ENCODE results near the gene PRLR.

PRLR gene

GRCh38 chr5:35233601-35234000, 3.3 kb upstream of the PRLR start:
- no peak for DNase-seq (ENCODE audit: low read depth, low spot score)

DNA sequence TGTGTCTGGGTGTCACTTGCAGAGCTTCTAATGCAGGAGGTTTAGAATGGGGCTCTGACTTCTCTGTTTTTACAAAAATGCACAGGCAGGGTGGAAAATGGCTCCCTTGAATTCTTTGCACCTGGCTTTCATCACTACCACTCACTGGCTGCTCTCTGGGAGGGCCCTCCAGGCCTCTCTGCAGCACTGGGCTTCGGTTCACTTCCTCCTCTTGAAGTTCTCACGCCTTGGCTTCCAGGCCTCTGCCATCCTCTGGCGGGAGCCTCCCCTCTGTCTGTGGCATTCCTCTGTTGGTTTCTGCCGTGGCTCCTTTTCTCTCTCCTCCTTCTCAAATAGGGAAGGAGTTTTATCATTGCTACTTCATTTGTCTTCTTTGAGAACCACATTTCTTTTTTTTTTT, 2.8 kb upstream of the PRLR start:
- DNase-seq (ENCODE audit: low read depth, low spot score) = no peak

GRCh38 chr5:35232124-35232523, 1.8 kb upstream of the PRLR start:
- no peak for DNase-seq (ENCODE audit: low read depth, low spot score)

GRCh38 chr5:35229076-35230037, 930 bp downstream of the PRLR start:
- peak; percentile 24 for DNase-seq (ENCODE audit: low read depth, low spot score)

- no peak for DNase-seq (ENCODE audit: low read depth, low spot score)
Observed at GRCh38 chr5:35228310-35228709, 2.0 kb downstream of the PRLR start.

GRCh38 chr5:35227720-35228119, 2.6 kb downstream of the PRLR start:
- DNase-seq (ENCODE audit: low read depth, low spot score) = no peak

DNA sequence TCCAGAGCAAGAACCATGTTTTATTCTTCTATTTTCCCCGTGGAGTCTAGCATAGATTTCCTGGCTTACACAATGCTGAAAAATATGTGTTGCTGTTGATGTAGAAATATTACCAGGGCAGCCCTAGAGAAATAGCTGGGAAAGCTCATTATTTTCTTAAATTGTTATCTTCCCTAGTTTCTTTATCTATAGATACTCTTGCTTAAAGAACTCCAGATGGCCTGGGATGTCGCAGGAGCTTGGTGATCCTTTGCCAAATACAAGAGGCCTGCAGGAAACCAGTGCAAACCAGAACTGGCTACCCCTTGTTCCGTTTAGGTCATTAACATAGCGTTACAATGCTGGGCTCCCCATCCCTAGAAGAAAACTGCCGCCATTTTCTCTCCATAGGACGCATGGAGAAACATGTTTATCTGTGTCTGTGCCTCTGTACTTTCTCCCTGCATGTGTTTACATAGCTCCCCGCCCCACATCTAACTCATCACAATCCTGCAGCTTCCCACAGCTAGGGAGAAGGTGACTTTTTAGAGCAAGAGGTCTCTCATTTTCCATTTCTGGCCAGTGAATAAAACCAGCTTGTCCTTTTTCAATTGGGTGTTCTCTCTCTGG, 6.4 kb downstream of the PRLR start:
- DNase-seq (ENCODE audit: low read depth, low spot score) = no peak

- DNase-seq (ENCODE audit: low read depth, low spot score) = no peak
Observed at GRCh38 chr5:35220967-35221366, 9.3 kb downstream of the PRLR start.

- no peak for DNase-seq (ENCODE audit: low read depth, low spot score)
Observed at GRCh38 chr5:35218981-35219380, 11.3 kb downstream of the PRLR start.

DNA sequence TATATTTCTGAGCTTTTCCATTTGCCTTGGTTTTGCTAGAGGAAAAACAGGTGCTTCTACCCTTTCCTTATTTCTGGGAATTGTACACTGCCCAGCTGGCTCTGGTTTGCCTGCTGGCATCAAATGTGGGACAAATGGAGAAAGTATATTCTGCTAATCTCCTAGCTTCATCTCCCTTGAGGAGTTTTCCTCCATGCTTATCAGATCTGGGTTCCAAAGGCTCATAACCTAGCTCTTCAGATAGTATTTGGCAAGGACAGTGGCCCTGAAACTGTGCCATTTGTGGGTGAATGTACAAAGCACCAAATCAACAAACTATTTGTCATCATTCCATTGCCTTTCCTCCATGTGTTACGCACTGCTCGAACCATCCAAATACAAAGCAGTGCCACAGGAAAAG, 16.2 kb downstream of the PRLR start:
- no peak for DNase-seq (ENCODE audit: low read depth, low spot score)

DNA sequence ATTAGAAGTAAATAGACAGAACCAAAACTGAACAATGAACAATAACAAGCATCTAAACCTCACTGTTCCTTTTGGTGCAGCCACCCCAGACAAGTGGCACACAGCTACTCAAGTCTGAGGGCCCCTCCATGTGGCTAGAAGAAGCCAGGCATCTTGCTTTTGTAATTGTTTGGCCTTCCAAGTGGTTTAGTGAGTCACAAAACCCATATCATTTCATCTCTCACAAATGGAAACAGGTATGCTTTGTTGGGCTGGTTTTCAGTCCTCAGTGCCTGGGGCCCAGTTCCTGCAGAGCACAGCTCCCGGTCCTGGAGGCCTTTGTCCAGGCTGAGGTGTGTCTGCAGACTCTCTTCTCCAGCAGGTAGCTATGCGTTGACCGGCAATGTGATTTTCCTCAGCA, 16.7 kb downstream of the PRLR start:
- no peak for DNase-seq (ENCODE audit: low read depth, low spot score)

DNA sequence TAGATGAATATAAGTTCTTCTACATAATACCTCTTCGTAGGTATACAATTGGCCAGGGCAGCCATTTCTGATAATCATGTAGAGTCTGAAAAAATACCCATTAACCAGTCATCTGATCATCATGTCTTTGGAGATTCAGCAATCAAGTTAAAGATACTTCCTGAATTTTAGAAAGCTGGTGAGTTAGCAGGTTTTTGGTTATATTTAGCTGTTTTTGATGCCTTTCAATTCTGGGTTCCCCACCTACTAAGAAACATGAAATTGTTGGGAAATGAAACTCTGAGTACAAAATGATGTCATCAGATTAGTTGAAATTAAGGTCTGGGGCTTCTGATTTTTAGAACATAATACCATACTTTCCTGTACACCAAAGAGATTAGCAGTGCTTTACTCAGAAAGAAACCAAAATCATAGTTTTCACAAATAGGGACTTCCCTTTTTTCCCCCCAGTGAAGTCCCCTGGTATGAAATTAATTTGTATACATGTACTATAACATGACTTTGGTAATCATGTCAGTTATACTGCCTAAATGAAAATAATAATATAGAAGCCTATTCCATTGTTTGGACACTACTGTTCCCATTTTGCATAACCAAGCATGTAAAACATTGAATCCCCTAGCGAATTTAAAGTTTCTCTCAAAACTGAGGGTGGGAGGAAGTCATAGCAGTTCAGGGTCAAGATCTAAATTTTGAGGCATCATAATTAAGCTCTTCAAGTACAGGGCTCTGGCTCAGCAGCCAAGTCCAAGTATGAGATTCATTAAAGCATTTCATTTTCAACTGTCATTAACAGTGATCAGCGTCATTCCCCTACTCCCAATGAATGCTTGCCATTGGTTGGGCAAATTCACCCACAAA, 17.9 kb downstream of the PRLR start:
- DNase-seq (ENCODE audit: low read depth, low spot score) = no peak

- no peak for DNase-seq (ENCODE audit: low read depth, low spot score)
Observed at GRCh38 chr5:35209862-35210261, 20.4 kb downstream of the PRLR start.

DNA sequence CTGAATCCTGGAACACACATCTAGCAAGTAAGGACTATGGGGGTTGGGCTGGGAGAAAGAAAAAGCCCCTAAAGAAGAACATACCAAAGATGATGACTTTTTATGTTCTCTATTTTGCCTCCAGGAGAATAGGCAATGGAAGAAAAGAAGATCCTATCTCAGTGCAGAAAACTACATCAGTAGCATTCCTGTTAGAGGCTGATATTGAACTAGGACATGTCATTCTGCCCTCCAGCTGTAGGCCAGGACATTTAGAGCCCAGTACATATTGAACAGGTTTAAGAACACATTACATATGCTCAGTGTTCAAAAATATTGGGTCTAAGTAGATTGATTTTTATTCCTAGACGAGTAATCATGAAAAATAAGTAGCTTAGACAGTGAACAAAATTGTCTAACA, 24.7 kb downstream of the PRLR start:
- DNase-seq (ENCODE audit: low read depth, low spot score) = no peak

- no peak for DNase-seq (ENCODE audit: low read depth, low spot score)
Observed at GRCh38 chr5:35205186-35205585, 25.1 kb downstream of the PRLR start.

- no peak for DNase-seq (ENCODE audit: low read depth, low spot score)
Observed at GRCh38 chr5:35203403-35203802, 26.9 kb downstream of the PRLR start.

- DNase-seq (ENCODE audit: low read depth, low spot score) = peak; percentile 45
Observed at GRCh38 chr5:35202319-35203111, 27.8 kb downstream of the PRLR start.

DNA sequence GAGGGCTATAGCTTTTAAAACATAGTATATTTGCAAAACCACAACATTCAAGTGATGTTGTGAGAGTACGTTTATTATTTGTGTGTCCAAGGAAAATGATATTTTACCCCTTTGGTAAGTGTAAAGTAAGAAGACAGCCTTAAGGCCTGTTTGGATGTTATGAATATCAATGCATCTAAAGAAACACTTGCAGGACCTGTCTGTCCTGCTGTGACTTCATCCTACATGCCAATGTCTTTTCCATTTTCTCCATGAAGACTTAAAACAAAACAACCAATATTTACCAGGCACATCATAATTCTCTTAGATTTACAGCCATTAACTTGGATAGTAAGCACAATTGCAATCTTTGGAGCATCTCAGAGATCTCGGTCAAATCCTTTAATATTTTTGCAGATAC, 29.0 kb downstream of the PRLR start:
- no peak for DNase-seq (ENCODE audit: low read depth, low spot score)

GRCh38 chr5:35199886-35200285, 30.4 kb downstream of the PRLR start:
- DNase-seq (ENCODE audit: low read depth, low spot score) = no peak

DNA sequence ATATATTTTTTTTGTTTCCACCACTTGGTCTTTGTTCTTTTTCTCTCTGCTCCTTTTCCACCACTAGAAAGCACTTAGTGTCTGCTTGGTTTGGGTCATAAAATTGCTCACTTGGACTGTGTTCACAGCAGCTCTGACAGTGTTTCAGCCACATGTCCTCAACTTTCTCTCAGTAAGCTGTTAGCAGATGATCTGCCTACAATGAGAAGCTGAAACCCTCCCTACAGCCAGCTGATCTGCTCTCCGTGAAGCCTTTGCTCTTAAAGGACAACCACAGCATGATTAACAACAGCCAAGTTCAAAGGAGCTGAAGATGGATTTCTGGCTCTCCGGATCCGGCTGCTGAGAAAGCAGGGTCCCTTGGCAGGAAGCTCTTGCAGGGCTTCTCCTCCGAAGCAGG, 31.6 kb downstream of the PRLR start:
- DNase-seq (ENCODE audit: low read depth, low spot score) = peak; percentile 4

DNA sequence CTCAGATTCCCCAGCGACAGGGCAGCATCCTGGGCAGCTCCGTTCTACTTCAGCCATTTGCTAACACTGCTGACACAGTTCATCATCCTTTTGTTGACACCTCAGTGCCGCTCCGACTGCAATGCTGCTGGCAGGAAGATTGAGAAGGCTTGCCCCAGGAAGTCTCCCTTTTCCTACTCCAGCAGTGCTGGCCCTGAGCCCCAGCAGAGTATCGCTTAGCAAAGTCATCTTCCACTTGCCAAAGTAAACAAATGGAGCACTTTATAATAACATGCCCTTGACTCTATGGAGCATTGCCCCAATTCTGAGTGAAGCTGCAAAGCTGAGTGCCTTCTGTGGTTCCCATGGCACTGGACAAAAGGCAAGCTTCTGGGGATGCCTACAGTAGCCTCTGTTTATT, 32.2 kb downstream of the PRLR start:
- peak; percentile 61 for DNase-seq (ENCODE audit: low read depth, low spot score)
